HEK293 (cell line): ENCODE data around the gene TDRD1.

Source experiments
- ZEB2 ChIP-seq: fragments of 450-650 bp; formaldehyde crosslinking; IDR thresholded peaks from 2 replicates; pipeline ENCODE4 v1.5.1; 2016; ENCODE audit warnings: missing biosample characterization, missing genetic modification characterization
- ZFHX2 ChIP-seq: fragments of 450-650 bp; formaldehyde crosslinking; conservative IDR thresholded peaks from 2 replicates; pipeline ENCODE4 v1.5.1; 2016; ENCODE audit warnings: missing biosample characterization, missing genetic modification characterization
- ZNF214 ChIP-seq: fragments of 450-650 bp; formaldehyde crosslinking; IDR thresholded peaks from 2 replicates; pipeline ENCODE4 v1.5.1; 2017; ENCODE audit warnings: missing biosample characterization, mild to moderate bottlenecking, missing genetic modification characterization, borderline replicate concordance
- ZNF292 ChIP-seq: fragments of 450-650 bp; formaldehyde crosslinking; IDR thresholded peaks from 2 replicates; pipeline ENCODE4 v1.5.1; 2016; ENCODE audit warnings: low read depth, missing biosample characterization, missing genetic modification characterization, borderline replicate concordance
- ZNF529 ChIP-seq: fragments of 450-650 bp; formaldehyde crosslinking; IDR thresholded peaks from 2 replicates; pipeline ENCODE4 v1.5.1; 2017; ENCODE audit warnings: missing genetic modification characterization, missing biosample characterization; ENCODE audit not compliant: insufficient replicate concordance
- ZNF530 ChIP-seq: fragments of 450-650 bp; formaldehyde crosslinking; IDR thresholded peaks from 2 replicates; pipeline ENCODE4 v1.5.1; 2016; ENCODE audit warnings: low read depth, missing biosample characterization, missing genetic modification characterization
- TF ChIP-seq, protein P1 (sequence below): fragments of 450-650 bp; formaldehyde crosslinking; IDR thresholded peaks from 2 replicates; pipeline ENCODE4 v1.5.1; 2016; ENCODE audit warnings: missing biosample characterization, missing genetic modification characterization
- TF ChIP-seq, protein P2 (sequence below): fragments of 450-650 bp; formaldehyde crosslinking; IDR thresholded peaks from 2 replicates; pipeline ENCODE4 v1.5.1; 2016; ENCODE audit warnings: missing biosample characterization, missing genetic modification characterization

DNA sequence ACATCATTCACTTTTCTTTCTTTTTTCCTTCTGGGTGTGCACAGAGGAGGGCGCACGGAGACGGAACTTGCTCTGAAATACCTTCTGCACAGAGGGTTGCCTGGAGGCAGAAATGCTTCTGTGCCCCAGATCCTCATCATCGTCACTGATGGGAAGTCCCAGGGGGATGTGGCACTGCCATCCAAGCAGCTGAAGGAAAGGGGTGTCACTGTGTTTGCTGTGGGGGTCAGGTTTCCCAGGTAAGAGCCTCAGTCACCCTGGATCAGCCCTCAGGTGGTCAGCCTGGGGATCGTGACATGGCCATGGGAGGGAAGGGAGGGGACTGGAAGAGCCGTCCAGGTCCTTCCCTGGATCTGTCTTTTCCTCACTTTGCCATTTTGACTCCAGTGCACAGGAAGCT, 93.5 kb downstream of the TDRD1 start:
- TF ChIP-seq, protein P1, sequence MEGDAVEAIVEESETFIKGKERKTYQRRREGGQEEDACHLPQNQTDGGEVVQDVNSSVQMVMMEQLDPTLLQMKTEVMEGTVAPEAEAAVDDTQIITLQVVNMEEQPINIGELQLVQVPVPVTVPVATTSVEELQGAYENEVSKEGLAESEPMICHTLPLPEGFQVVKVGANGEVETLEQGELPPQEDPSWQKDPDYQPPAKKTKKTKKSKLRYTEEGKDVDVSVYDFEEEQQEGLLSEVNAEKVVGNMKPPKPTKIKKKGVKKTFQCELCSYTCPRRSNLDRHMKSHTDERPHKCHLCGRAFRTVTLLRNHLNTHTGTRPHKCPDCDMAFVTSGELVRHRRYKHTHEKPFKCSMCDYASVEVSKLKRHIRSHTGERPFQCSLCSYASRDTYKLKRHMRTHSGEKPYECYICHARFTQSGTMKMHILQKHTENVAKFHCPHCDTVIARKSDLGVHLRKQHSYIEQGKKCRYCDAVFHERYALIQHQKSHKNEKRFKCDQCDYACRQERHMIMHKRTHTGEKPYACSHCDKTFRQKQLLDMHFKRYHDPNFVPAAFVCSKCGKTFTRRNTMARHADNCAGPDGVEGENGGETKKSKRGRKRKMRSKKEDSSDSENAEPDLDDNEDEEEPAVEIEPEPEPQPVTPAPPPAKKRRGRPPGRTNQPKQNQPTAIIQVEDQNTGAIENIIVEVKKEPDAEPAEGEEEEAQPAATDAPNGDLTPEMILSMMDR (tag by site-specific recombination) = no peak
- TF ChIP-seq ZEB2 (no peak), ZNF530 (tag by site-specific recombination) (no peak), ZNF214 (tag by site-specific recombination) (no peak), ZNF292 (tag by site-specific recombination) (no peak), ZNF529 (tag by site-specific recombination) (no peak), ZFHX2 (tag by site-specific recombination) (no peak)
- TF ChIP-seq, protein P2, sequence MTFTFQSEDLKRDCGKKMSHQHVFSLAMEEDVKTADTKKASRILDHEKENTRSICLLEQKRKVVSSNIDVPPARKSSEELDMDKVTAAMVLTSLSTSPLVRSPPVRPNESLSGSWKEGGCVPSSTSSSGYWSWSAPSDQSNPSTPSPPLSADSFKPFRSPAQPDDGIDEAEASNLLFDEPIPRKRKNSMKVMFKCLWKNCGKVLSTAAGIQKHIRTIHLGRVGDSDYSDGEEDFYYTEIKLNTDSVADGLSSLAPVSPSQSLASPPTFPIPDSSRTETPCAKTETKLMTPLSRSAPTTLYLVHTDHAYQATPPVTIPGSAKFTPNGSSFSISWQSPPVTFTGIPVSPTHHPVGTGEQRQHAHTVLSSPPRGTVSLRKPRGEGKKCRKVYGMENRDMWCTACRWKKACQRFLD (tag by site-specific recombination) = no peak
